KMS-11 (cell line): ENCODE data around the gene CHMP3.
"Not testable (repeated sequence)": the region's sequence is repeated elsewhere in the genome, so short reads cannot be mapped to it uniquely, and the experiment has no call there.

ENCODE experiments used
- H2AFZ ChIP-seq: fragments of 200-600 bp; sonication (generic); 2 replicates; pipeline ENCODE4 v1.6.1; 2016; ENCODE audit warnings: antibody characterized with exemption, mixed run types, low read depth
- H3K27ac ChIP-seq: fragments of 200-600 bp; sonication (generic); 2 replicates; pipeline ENCODE4 v1.6.1; 2016; ENCODE audit warnings: mild to moderate bottlenecking, mixed run types
- H3K27me3 ChIP-seq: fragments of 200-600 bp; sonication (generic); 2 replicates; pipeline ENCODE4 v1.6.1; 2017; ENCODE audit warnings: mild to moderate bottlenecking, low read depth, mixed run types, moderate library complexity; ENCODE audit not compliant: insufficient read depth
- H3K36me3 ChIP-seq: fragments of 200-600 bp; sonication (generic); 2 replicates; pipeline ENCODE4 v1.6.1; 2017; ENCODE audit warnings: mild to moderate bottlenecking, mixed run types; ENCODE audit not compliant: insufficient read depth
- H3K4me1 ChIP-seq: fragments of 200-600 bp; sonication (generic); 2 replicates; pipeline ENCODE4 v1.6.1; 2016; ENCODE audit warnings: mild to moderate bottlenecking, low read depth, mixed run types; ENCODE audit not compliant: poor library complexity, severe bottlenecking
- H3K4me2 ChIP-seq: fragments of 200-600 bp; sonication (generic); 2 replicates; pipeline ENCODE4 v1.7.0; 2016; ENCODE audit warnings: mild to moderate bottlenecking, mixed run types
- H3K4me3 ChIP-seq: fragments of 200-600 bp; sonication (generic); IDR thresholded peaks from 2 replicates; pipeline ENCODE4 v1.6.1; 2017; ENCODE audit warnings: low read depth, low read length, mixed read lengths; ENCODE audit not compliant: insufficient read depth
- H3K79me2 ChIP-seq: fragments of 200-600 bp; sonication (generic); 2 replicates; pipeline ENCODE4 v1.6.1; 2016; ENCODE audit warnings: low read depth, mixed run types; ENCODE audit not compliant: insufficient read depth
- H3K9ac ChIP-seq: fragments of 200-600 bp; sonication (generic); 2 replicates; pipeline ENCODE4 v1.6.1; 2016; ENCODE audit warnings: mild to moderate bottlenecking, mixed run types
- H4K20me1 ChIP-seq: fragments of 200-600 bp; sonication (generic); 2 replicates; pipeline ENCODE4 v1.6.1; 2016; ENCODE audit warnings: mild to moderate bottlenecking, mixed run types; ENCODE audit not compliant: insufficient read depth
- CTCF ChIP-seq: fragments of 200-600 bp; sonication (generic); conservative IDR thresholded peaks from 2 replicates; pipeline ENCODE4 v1.6.1; 2017; ENCODE audit warnings: low read depth, mild to moderate bottlenecking, antibody characterized with exemption, low read length, moderate library complexity, mixed read lengths

Gene CHMP3

GRCh38 chr2:86598966-86599365 is 35.7 kb upstream of the CHMP3 start:
- H3K4me1 ChIP-seq, result no peaks in the 10 kb centered on the region
- no peak overlapping the region for H3K4me2 ChIP-seq
- TF ChIP-seq CTCF, result no peak
- no peak overlapping the region for H3K4me3 ChIP-seq
- H3K9ac ChIP-seq, result no peak overlapping the region
- no peak overlapping the region for H2AFZ ChIP-seq
- no peaks in the 10 kb centered on the region for H3K36me3 ChIP-seq
- no peaks in the 10 kb centered on the region for H4K20me1 ChIP-seq
- no peaks in the 10 kb centered on the region for H3K27me3 ChIP-seq
- H3K79me2 ChIP-seq, result no peaks in the 10 kb centered on the region
- no peak overlapping the region for H3K27ac ChIP-seq

- no peak overlapping the region for H3K9ac ChIP-seq
- no peaks in the 10 kb centered on the region for H3K79me2 ChIP-seq
- H3K36me3 ChIP-seq, result no peaks in the 10 kb centered on the region
- H3K4me2 ChIP-seq, result no peak overlapping the region
- no peak overlapping the region for H2AFZ ChIP-seq
- no peaks in the 10 kb centered on the region for H3K27me3 ChIP-seq
- H4K20me1 ChIP-seq, result no peaks in the 10 kb centered on the region
- H3K4me3 ChIP-seq, result no peak overlapping the region
- H3K27ac ChIP-seq, result no peak overlapping the region
- no peak for TF ChIP-seq CTCF
- no peaks in the 10 kb centered on the region for H3K4me1 ChIP-seq
Measured at GRCh38 chr2:86596118-86596517, 32.9 kb upstream of the CHMP3 start.

GRCh38 chr2:86593266-86593665 is 30.0 kb upstream of the CHMP3 start:
- H3K79me2 ChIP-seq, result no peaks in the 10 kb centered on the region
- no peak overlapping the region for H2AFZ ChIP-seq

GRCh38 chr2:86592547-86593230 is 29.4 kb upstream of the CHMP3 start:
- Histone ChIP-seq H3K27ac (no peak overlapping the region), H2AFZ (no peak overlapping the region)
- no peak for TF ChIP-seq CTCF

More at GRCh38 chr2:86593266-86593665, 30.0 kb upstream of the CHMP3 start:
- Histone ChIP-seq H3K36me3 (no peaks in the 10 kb centered on the region), H3K27ac (no peak overlapping the region), H3K4me2 (no peak overlapping the region), H3K4me3 (no peak overlapping the region), H3K27me3 (no peaks in the 10 kb centered on the region), H3K9ac (no peak overlapping the region), H4K20me1 (no peaks in the 10 kb centered on the region), H3K4me1 (no peaks in the 10 kb centered on the region)
- TF ChIP-seq CTCF, result no peak

DNA sequence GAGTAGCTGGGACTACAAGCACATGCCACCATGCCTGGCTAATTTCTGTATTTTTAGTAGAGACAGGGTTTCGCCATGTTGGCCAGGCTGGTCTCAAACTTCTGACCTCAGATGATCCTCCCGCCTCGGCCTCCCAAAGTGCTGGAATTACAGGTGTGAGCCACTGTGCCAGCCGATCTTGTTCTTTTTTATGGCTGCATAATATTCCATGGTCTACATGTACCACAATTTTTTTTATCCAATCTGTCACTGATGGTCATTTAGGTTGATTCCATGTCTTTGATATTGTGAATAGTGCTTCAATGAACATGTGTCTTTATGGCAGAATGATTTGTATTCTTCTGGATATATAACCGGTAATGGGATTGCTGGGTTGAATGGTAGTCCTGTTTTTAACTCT is 26.5 kb upstream of the CHMP3 start:
- H3K27me3 ChIP-seq, H3K36me3 ChIP-seq, H3K4me1 ChIP-seq, H3K4me3 ChIP-seq, H2AFZ ChIP-seq, H3K4me2 ChIP-seq, H4K20me1 ChIP-seq, H3K9ac ChIP-seq, H3K79me2 ChIP-seq, H3K27ac ChIP-seq: not testable (repeated sequence)

More at GRCh38 chr2:86592547-86593230, 29.4 kb upstream of the CHMP3 start:
- no peaks in the 10 kb centered on the region for H3K27me3 ChIP-seq
- H3K4me2 ChIP-seq, result no peak overlapping the region
- no peaks in the 10 kb centered on the region for H3K4me1 ChIP-seq
- no peaks in the 10 kb centered on the region for H3K36me3 ChIP-seq
- H3K79me2 ChIP-seq, result no peaks in the 10 kb centered on the region
- H3K9ac ChIP-seq, result no peak overlapping the region
- H3K4me3 ChIP-seq, result no peak overlapping the region
- no peaks in the 10 kb centered on the region for H4K20me1 ChIP-seq
